ENCODE results near the gene ZNF850.
"Not testable (repeated sequence)": the region's sequence is repeated elsewhere in the genome, so short reads cannot be mapped to it uniquely, and the experiment has no call there.

ZNF850 gene

DNA sequence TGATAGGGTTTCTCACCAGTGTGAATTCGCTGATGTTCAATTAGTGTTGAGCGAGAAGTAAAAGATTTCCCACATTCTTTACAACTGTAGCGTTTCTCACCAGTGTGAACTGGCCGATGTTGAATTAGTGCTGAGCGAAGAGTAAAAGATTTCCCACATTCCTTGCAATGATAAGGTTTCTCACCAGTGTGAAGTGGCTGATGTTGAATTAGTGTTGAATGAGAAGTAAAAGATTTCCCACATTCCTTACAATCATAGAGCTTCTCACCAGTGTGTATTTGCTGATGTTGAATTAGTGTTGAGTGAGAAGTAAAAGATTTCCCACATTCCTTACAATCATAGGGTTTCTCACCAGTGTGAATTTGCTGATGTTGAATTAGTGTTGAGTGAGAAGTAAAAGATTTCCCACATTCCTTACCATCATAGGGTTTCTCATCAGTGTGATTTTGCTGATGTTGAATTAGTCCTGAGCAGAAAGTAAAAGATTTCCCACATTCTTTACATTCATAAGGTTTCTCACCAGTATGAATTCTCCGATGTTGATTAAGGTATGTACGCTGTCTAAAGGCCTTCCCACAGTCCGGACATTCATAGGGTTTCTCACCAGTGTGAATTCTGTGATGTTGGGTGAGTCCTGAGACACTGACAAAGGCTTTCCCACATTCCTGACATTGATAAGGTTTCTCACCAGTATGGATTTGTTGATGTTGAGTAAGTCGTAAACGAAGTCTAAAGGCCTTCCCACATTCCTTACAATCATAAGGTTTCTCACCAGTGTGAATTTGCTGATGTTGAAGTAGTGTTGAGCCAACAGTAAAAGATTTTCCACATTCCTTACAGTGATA, 24.0 kb downstream of the ZNF850 start:
- TF ChIP-seq MYC (IDR thresholded peaks at IDR 0.05; ENCODE audit: low read depth, low read length), result no peak
- TF ChIP-seq, protein P1, sequence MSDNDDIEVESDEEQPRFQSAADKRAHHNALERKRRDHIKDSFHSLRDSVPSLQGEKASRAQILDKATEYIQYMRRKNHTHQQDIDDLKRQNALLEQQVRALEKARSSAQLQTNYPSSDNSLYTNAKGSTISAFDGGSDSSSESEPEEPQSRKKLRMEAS (IDR thresholded peaks at IDR 0.05; ENCODE audit: low read depth, low read length), result no peak
- TF ChIP-seq POLR2A (IDR thresholded peaks at IDR 0.05; ENCODE audit: extremely low read depth, insufficient read length), result no peak
- TF ChIP-seq, protein P2, sequence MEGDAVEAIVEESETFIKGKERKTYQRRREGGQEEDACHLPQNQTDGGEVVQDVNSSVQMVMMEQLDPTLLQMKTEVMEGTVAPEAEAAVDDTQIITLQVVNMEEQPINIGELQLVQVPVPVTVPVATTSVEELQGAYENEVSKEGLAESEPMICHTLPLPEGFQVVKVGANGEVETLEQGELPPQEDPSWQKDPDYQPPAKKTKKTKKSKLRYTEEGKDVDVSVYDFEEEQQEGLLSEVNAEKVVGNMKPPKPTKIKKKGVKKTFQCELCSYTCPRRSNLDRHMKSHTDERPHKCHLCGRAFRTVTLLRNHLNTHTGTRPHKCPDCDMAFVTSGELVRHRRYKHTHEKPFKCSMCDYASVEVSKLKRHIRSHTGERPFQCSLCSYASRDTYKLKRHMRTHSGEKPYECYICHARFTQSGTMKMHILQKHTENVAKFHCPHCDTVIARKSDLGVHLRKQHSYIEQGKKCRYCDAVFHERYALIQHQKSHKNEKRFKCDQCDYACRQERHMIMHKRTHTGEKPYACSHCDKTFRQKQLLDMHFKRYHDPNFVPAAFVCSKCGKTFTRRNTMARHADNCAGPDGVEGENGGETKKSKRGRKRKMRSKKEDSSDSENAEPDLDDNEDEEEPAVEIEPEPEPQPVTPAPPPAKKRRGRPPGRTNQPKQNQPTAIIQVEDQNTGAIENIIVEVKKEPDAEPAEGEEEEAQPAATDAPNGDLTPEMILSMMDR (IDR thresholded peaks at IDR 0.05; ENCODE audit: low read depth, low read length), result no peak
- no peak overlapping the region for H3K4me3 ChIP-seq (ENCODE audit: low read depth, low read length)
- no peak for DNase-seq (ENCODE audit: low read depth)

DNA sequence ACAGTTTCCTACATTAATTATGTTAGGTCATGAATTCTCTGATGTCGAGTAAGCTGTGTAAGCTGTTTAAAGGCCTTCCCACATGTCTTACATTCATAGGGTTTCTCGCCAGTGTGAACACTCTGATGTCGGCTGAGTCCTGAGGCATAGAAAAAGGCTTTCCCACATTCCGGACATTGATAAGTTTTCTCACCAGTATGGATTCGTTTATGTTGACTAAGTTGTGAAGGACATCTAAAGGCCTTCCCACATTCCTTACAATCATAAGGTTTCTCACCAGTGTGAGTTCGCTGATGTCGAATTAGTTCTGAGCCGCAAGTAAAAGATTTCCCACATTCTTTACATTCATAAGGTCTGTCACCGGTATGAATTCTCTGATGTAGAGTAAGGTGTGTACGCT, 24.9 kb downstream of the ZNF850 start:
- TF ChIP-seq, protein P1 (IDR thresholded peaks at IDR 0.05; ENCODE audit: low read depth, low read length), result no peak
- no peak for TF ChIP-seq MYC (IDR thresholded peaks at IDR 0.05; ENCODE audit: low read depth, low read length)
- TF ChIP-seq, protein P2 (IDR thresholded peaks at IDR 0.05; ENCODE audit: low read depth, low read length), result no peak
- TF ChIP-seq POLR2A (IDR thresholded peaks at IDR 0.05; ENCODE audit: extremely low read depth, insufficient read length), result no peak
- DNase-seq (ENCODE audit: low read depth), result no peak
- H3K4me3 ChIP-seq (ENCODE audit: low read depth, low read length), result no peak overlapping the region

DNA sequence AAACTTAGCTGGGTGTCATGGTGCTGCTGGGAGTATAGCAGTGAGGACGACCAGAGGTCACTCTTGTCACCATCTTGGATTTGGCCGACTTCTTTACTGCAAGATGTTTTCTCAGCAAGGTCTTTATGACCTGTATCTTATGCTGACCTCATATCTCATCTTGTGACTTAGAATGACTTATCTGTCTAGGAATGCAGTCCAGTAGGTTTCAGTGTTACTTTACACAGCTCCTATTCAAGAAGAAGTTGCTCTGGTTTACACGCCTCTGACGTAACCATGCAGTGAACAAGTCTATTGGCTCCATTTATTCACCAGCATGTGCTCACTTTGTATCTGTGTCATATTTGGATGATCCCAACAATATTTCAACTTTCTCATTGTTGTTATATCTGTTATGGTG, 26.7 kb downstream of the ZNF850 start:
- TF ChIP-seq MYC (IDR thresholded peaks at IDR 0.05; ENCODE audit: low read depth, low read length) (no peak), POLR2A (IDR thresholded peaks at IDR 0.05; ENCODE audit: extremely low read depth, insufficient read length) (no peak)
- TF ChIP-seq, protein P2 (IDR thresholded peaks at IDR 0.05; ENCODE audit: low read depth, low read length), result no peak
- TF ChIP-seq, protein P1 (IDR thresholded peaks at IDR 0.05; ENCODE audit: low read depth, low read length), result no peak
- no peak overlapping the region for H3K4me3 ChIP-seq (ENCODE audit: low read depth, low read length)
- DNase-seq (ENCODE audit: low read depth), result no peak

DNA sequence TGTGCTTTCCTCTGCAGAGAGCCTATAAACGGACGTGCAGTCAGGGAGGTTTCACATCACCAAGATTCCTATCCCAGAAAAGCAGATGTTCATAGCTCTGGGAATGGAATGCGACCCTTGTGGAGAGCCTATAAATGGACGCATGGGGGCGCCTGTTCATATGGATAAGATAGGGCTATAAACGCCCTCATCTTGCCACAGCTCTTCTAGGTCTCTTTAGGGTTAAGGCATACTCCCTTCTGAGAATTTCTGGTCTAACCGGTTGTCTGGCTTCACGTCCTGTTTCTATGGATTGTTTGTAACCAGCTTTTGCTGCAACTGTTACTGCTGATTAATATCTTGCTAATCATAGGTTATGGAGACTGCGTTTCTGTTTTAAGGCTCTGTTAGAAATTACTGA, 36.4 kb downstream of the ZNF850 start:
- not testable (repeated sequence) for H3K4me3 ChIP-seq (ENCODE audit: low read depth, low read length); DNase-seq (ENCODE audit: low read depth)

DNA sequence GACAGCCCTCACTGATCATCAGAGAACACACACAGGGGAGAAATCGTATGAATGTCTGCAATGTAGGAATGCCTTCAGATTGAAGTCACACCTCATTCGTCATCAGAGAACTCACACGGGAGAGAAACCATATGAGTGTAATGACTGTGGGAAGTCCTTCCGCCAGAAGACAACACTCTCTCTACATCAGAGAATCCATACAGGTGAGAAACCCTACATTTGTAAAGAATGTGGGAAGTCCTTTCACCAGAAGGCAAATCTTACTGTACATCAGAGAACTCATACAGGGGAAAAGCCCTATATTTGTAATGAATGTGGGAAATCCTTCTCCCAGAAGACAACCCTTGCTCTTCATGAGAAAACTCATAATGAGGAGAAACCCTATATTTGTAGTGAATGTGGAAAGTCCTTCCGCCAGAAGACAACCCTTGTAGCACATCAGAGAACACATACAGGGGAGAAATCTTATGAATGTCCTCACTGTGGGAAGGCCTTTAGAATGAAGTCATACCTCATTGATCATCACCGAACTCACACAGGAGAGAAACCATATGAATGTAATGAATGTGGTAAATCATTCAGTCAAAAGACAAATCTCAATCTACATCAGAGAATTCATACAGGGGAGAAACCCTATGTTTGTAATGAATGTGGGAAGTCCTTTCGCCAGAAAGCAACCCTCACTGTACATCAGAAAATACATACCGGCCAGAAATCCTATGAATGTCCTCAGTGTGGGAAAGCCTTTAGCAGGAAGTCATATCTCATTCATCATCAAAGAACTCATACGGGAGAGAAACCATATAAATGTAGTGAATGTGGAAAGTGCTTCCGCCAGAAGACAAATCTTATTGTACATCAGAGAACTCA, 52.7 kb downstream of the ZNF850 start:
- TF ChIP-seq, protein P2 (IDR thresholded peaks at IDR 0.05; ENCODE audit: low read depth, low read length), result no peak
- TF ChIP-seq, protein P1 (IDR thresholded peaks at IDR 0.05; ENCODE audit: low read depth, low read length), result no peak
- TF ChIP-seq POLR2A (IDR thresholded peaks at IDR 0.05; ENCODE audit: extremely low read depth, insufficient read length), result no peak
- no peak for TF ChIP-seq MYC (IDR thresholded peaks at IDR 0.05; ENCODE audit: low read depth, low read length)
- H3K4me3 ChIP-seq (ENCODE audit: low read depth, low read length), result no peak overlapping the region
- peak; percentile 6 for DNase-seq (ENCODE audit: low read depth)

DNA sequence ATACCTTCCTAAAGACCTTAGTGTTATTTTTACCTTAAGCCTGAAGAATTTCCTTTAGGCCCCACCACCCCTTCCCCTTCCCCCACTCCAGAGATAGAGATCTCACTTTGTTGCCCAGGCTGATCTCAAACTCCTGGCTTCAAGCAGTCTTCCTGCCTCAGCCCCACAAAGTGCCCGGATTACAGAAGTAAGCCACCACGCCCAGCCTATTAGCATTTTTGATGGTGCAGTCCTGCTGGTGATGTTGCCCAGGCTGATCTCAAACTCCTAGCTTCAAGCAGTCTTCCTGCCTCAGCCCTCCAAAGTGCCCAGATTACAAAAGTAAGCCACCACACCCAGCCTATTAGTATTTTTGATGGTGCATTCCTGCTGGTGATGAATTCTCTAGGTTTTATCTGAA, 63.2 kb downstream of the ZNF850 start:
- no peak for DNase-seq (ENCODE audit: low read depth)
- TF ChIP-seq MYC (IDR thresholded peaks at IDR 0.05; ENCODE audit: low read depth, low read length) (no peak), POLR2A (IDR thresholded peaks at IDR 0.05; ENCODE audit: extremely low read depth, insufficient read length) (no peak)
- TF ChIP-seq, protein P2 (IDR thresholded peaks at IDR 0.05; ENCODE audit: low read depth, low read length), result no peak
- TF ChIP-seq, protein P1 (IDR thresholded peaks at IDR 0.05; ENCODE audit: low read depth, low read length), result no peak
- no peak overlapping the region for H3K4me3 ChIP-seq (ENCODE audit: low read depth, low read length)
